Heart left ventricle (tissue), 13 donors: ENCODE measurements around the gene SLC6A13.

Experiments
- CTCF ChIP-seq, 12 donors: fragments of 200-600 bp; sonication (generic) in 4 of 12; IDR thresholded peaks; one replicate each; pipeline versions ENCODE4 v1.5.0 to v1.8.0; 2018 to 2022; ENCODE audit warnings: antibody characterized with exemption in 12 of 12, mild to moderate bottlenecking in 5 of 12
- POLR2A ChIP-seq, 2 donors: fragments of 450-650 bp; IDR thresholded peaks; one replicate each; pipeline ENCODE4 v1.6.1; 2017; ENCODE audit warnings: antibody characterized with exemption in 2 of 2, mild to moderate bottlenecking in 2 of 2, moderate library complexity in 2 of 2
- donor health status: ischemic (EF 13 %, LVEDD 7.1; RV severe dilation, severe dysfunction).
- donor health status: DM: no; HTN: yes; CAD: no.
- donor health status: DM: no; HTN: no; CAD: no.
- donor health status: ischemic (EF 25% LVEDD 6.9; RV normal size, moderate dysfunction).
- donor health status: ischemic (EF 25% LVEDD 5.7; RV mildly dilated, moderate dysfunction).
- donor health status: ischemic (EF 35%, LVEDD 5.7; RV mildly dilated, moderate dysfunction).
- donor health status: nonischemic (EF 11% LVEDD 7.7; RV severe dilation, severe dysfunction).
- donor health status: DM: yes; HTN: yes; CAD: no.
- donor health status: PGD.
- donor health status: ischemic (EF 29% LVEDD 5.4; RV normal size, mild dysfunction).
- donor health status: nonischemic (EF 23%, LVEDD 6.1; RV moderate dilation, normal function).

- TF ChIP-seq POLR2A (IDR thresholded peaks at IDR 0.05): no peak
- no peak for TF ChIP-seq CTCF (IDR thresholded peaks at IDR 0.05)
Observed at GRCh38 chr12:203074-203461, 59.6 kb downstream of the SLC6A13 start.
